SH-SY5Y (cell line): ENCODE measurements around the gene KRTAP19-8.

Experiments used
- GATA2 ChIP-seq: IDR thresholded peaks from 2 replicates; pipeline ENCODE4 v1.6.1; 2011; ENCODE audit warnings: mild to moderate bottlenecking, low read depth, low read length
- GATA3 ChIP-seq: IDR thresholded peaks from 2 replicates; pipeline ENCODE4 v1.6.1; 2011; ENCODE audit warnings: low read depth, mild to moderate bottlenecking, low read length, moderate library complexity

KRTAP19-8 gene

GRCh38 chr21:30988706-30989105, 49.6 kb downstream of the KRTAP19-8 start:
- TF ChIP-seq GATA3, result no peak
- TF ChIP-seq GATA2, result no peak
